Cardiac fibroblast (primary cell): ENCODE results near the gene IRF4.

Experiments
- DNase-seq, 2 donors: peaks; one replicate each; pipeline versions ENCODE4 v3.0.0 to v3.0.0-alpha.2; 2010; ENCODE audit warnings: low read depth in 2 of 2
- H3K4me3 ChIP-seq, 2 donors: replicated peaks in 1 of 2; 1 replicate in 1 of 2; 2 replicates in 1 of 2; pipeline ENCODE4 v1.5.1; 2011; ENCODE audit warnings: low read depth in 2 of 2, low read length in 2 of 2, mild to moderate bottlenecking in 2 of 2, moderate library complexity in 1 of 2
- CTCF ChIP-seq: IDR thresholded peaks from one replicate; pipeline ENCODE4 v1.5.1; 2011; ENCODE audit warnings: low read depth, mild to moderate bottlenecking, low read length, inconsistent platforms

IRF4 gene

GRCh38 chr6:354631-355280 lies 36.8 kb upstream of the IRF4 start:
- H3K4me3 ChIP-seq: no peak overlapping the region
- DNase-seq: no peak
- TF ChIP-seq CTCF: no peak

DNA sequence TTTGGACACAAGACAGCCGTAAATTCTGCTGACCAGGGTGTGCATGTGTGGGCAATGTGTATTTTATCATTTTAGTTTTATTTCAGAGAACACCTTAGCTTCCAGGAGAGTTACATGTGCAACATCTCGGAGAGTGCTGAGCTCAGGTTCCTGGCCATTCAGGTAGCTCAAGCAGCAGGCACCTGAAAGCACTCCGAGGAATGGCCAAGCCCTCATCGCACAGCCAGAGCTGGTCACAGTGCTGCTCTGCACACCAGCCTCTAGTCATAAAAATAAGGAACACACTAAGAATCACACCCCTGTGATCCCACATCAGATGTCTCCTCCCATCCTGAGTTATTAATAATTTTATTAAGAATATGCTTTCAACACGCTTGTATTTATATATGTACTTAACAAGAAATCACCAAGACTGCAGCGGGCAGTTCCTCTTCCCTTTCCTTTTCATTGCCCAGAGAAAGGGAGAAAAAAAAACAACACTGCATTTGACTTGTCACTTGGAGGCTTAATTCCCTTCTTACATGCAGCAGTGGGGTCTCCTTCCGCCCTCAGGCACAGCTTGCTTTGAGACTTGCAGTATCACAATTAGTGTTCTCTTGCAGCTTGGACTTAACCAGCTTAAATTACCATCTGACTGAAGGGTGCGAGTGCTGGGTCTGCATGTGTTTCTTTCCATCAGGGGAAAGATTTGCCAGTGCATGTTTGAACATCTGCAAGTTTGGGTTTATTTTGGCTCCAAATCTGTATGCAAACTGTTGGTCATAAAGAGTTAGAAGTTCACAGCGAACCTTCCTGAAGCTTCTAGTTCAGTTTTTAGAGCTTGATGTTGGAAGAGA lies 36.0 kb upstream of the IRF4 start:
- DNase-seq: no peak
- TF ChIP-seq CTCF: no peak
- H3K4me3 ChIP-seq: no peak overlapping the region

GRCh38 chr6:356828-357251 lies 34.7 kb upstream of the IRF4 start:
- TF ChIP-seq CTCF: no peak
- DNase-seq: no peak
- H3K4me3 ChIP-seq: no peak overlapping the region

DNA sequence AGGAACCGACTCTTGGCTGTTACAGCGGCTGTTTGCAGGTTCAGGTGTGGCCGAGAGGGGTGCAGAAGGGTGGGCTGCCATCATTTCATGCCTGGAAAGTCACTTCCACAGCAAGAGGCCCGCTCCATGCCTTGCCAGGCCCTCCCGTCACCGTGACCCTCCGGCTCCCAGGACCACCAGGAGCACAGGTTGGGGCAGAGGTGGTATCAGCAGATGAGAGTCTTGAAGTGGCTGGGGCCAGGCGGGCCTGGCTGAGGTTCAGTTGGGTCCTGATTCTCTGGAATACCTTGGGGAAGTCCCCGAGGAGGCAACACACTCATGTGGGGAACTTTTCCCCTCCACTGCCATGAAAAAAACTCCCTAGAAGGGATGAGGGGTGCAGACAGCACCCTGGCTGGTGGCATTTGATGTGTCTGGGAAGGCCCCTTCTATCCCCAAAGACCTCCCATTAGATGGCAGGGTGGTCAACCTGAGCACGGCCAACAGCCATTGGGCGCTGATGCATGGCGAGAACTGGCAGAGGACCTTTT lies 34.2 kb upstream of the IRF4 start:
- H3K4me3 ChIP-seq: no peak overlapping the region
- no peak for DNase-seq
- TF ChIP-seq CTCF: no peak

GRCh38 chr6:357791-358341 lies 33.7 kb upstream of the IRF4 start:
- no peak for TF ChIP-seq CTCF
- no peak for DNase-seq
- H3K4me3 ChIP-seq: no peak overlapping the region

GRCh38 chr6:358432-358831 lies 33.1 kb upstream of the IRF4 start:
- no peak for TF ChIP-seq CTCF
- DNase-seq: no peak
- no peak overlapping the region for H3K4me3 ChIP-seq
